ENCODE results near the gene GJB6.
"Not testable (repeated sequence)": the region's sequence is repeated elsewhere in the genome, so short reads cannot be mapped to it uniquely, and the experiment has no call there.

Gene GJB6

GRCh38 chr13:20231839-20232555 is at the start of gene GJB6:
Gene GJB6, minus strand, starts transcription at chr13:20232319. Its CDS starts 8,839 bp downstream, at chr13:20223480.
- H3K4me3 ChIP-seq (ENCODE audit: low read depth, low read length): no peak within 1 kb of the TSS
- no peak for DNase-seq (ENCODE audit: low read depth)
- TF ChIP-seq POLR2A (IDR thresholded peaks at IDR 0.05; ENCODE audit: extremely low read depth, insufficient read length) (no peak), MAX (IDR thresholded peaks at IDR 0.05; ENCODE audit: low read depth, low read length) (no peak), MYC (IDR thresholded peaks at IDR 0.05; ENCODE audit: low read depth, low read length) (no peak), CTCF (IDR thresholded peaks at IDR 0.05; ENCODE audit: low read depth, low read length) (no peak)

GRCh38 chr13:20276901-20277300 is 44.8 kb upstream of the GJB6 start:
- H3K4me3 ChIP-seq (ENCODE audit: low read depth, low read length); DNase-seq (ENCODE audit: low read depth): not testable (repeated sequence)

GRCh38 chr13:20274466-20274865 is 42.3 kb upstream of the GJB6 start:
- TF ChIP-seq POLR2A (IDR thresholded peaks at IDR 0.05; ENCODE audit: extremely low read depth, insufficient read length) (no peak), MAX (IDR thresholded peaks at IDR 0.05; ENCODE audit: low read depth, low read length) (no peak), CTCF (IDR thresholded peaks at IDR 0.05; ENCODE audit: low read depth, low read length) (no peak), MYC (IDR thresholded peaks at IDR 0.05; ENCODE audit: low read depth, low read length) (no peak)
- no peak for DNase-seq (ENCODE audit: low read depth)

GRCh38 chr13:20272588-20273171 is 40.6 kb upstream of the GJB6 start:
- H3K4me3 ChIP-seq (ENCODE audit: low read depth, low read length): no peak overlapping the region
- TF ChIP-seq MYC (IDR thresholded peaks at IDR 0.05; ENCODE audit: low read depth, low read length) (no peak), MAX (IDR thresholded peaks at IDR 0.05; ENCODE audit: low read depth, low read length) (no peak), CTCF (IDR thresholded peaks at IDR 0.05; ENCODE audit: low read depth, low read length) (no peak)

More at GRCh38 chr13:20274466-20274865, 42.3 kb upstream of the GJB6 start:
- H3K4me3 ChIP-seq (ENCODE audit: low read depth, low read length): no peak overlapping the region

GRCh38 chr13:20272104-20272503 is 40.0 kb upstream of the GJB6 start:
- no peak overlapping the region for H3K4me3 ChIP-seq (ENCODE audit: low read depth, low read length)
- DNase-seq (ENCODE audit: low read depth): no peak
- TF ChIP-seq MYC (IDR thresholded peaks at IDR 0.05; ENCODE audit: low read depth, low read length): no peak
- TF ChIP-seq POLR2A (IDR thresholded peaks at IDR 0.05; ENCODE audit: extremely low read depth, insufficient read length): no peak
- TF ChIP-seq MAX (IDR thresholded peaks at IDR 0.05; ENCODE audit: low read depth, low read length): no peak
- no peak for TF ChIP-seq CTCF (IDR thresholded peaks at IDR 0.05; ENCODE audit: low read depth, low read length)

More at GRCh38 chr13:20272588-20273171, 40.6 kb upstream of the GJB6 start:
- DNase-seq (ENCODE audit: low read depth): no peak

GRCh38 chr13:20271441-20271840 is 39.3 kb upstream of the GJB6 start:
- TF ChIP-seq CTCF (IDR thresholded peaks at IDR 0.05; ENCODE audit: low read depth, low read length): no peak
- no peak for TF ChIP-seq POLR2A (IDR thresholded peaks at IDR 0.05; ENCODE audit: extremely low read depth, insufficient read length)
- TF ChIP-seq MAX (IDR thresholded peaks at IDR 0.05; ENCODE audit: low read depth, low read length): no peak
- TF ChIP-seq MYC (IDR thresholded peaks at IDR 0.05; ENCODE audit: low read depth, low read length): no peak
- H3K4me3 ChIP-seq (ENCODE audit: low read depth, low read length): no peak overlapping the region

More at GRCh38 chr13:20271441-20271840, 39.3 kb upstream of the GJB6 start:
- no peak for DNase-seq (ENCODE audit: low read depth)

Measured in NB4 (cell line).